ENCODE results near the gene ZNF862.

Gene ZNF862

GRCh38 chr7:149811831-149812490, 26.2 kb upstream of the ZNF862 start:
- DNase-seq, result no peak

- no peak for DNase-seq
Measured at GRCh38 chr7:149813254-149814035, 24.7 kb upstream of the ZNF862 start.

GRCh38 chr7:149814494-149814893, 23.7 kb upstream of the ZNF862 start:
- DNase-seq, result no peak

DNA sequence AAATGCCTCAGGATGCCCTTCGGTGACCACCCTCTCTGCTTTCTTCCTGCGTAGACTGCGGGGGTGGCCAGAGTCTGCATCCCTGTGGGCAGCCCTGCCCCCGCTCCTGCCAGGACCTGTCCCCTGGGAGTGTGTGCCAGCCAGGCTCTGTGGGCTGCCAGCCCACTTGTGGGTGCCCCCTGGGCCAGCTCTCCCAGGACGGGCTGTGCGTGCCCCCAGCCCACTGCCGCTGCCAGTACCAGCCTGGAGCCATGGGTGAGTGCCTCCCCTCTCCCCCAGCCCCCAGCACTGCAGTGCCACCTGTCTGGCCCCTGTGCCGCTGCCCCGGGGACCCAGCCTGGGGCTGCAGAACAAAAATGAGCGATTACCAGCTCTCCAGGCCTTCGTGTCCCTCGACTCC, 23.1 kb upstream of the ZNF862 start:
- DNase-seq, result no peak

DNA sequence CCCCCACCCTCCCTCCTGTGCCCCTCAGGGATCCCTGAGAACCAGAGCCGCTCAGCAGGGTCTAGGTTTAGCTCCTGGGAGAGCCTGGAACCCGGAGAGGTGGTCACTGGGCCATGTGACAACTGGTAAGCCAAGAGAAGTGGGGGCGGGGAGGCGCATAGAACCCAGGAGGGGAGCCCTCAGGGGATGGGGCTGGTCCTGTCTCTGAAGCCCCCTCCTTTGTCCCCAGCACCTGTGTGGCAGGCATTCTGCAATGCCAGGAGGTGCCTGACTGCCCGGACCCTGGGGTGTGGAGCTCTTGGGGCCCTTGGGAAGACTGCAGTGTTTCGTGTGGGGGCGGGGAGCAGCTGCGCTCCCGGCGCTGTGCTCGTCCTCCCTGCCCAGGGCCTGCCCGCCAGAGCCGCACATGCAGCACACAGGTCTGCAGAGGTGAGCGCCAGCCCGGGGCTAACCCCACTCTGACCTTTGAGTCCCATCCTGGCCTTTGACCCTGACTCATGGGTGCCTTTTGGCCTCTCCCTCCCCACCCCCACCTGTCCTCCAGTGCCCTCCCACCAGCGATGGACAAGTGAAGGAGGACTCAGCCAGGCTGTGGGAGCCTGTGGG, 22.4 kb upstream of the ZNF862 start:
- DNase-seq, result no peak

GRCh38 chr7:149816267-149816751, 21.9 kb upstream of the ZNF862 start:
- DNase-seq, result no peak

DNA sequence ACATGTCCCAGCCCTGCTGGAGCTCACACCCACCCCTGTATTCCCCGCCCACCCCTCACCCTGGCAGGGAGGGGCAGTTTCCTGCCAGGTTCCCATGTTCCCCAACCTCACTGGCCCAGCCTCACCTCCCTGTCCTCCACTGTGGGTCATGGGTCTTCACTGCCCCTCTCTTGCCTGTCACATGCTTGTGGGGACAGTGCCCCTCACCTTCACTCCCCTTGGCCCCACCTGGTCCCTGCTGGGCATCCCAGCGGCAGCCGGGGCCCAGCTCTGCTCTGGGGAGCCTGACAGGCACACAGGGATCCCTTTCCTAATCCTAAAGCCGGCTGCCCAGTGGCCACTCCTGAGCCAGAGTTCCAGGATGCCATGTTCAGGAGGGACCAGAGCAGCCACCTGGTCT, 21.4 kb upstream of the ZNF862 start:
- DNase-seq, result no peak

- DNase-seq, result no peak
Measured at GRCh38 chr7:149817301-149817771, 20.8 kb upstream of the ZNF862 start.

DNA sequence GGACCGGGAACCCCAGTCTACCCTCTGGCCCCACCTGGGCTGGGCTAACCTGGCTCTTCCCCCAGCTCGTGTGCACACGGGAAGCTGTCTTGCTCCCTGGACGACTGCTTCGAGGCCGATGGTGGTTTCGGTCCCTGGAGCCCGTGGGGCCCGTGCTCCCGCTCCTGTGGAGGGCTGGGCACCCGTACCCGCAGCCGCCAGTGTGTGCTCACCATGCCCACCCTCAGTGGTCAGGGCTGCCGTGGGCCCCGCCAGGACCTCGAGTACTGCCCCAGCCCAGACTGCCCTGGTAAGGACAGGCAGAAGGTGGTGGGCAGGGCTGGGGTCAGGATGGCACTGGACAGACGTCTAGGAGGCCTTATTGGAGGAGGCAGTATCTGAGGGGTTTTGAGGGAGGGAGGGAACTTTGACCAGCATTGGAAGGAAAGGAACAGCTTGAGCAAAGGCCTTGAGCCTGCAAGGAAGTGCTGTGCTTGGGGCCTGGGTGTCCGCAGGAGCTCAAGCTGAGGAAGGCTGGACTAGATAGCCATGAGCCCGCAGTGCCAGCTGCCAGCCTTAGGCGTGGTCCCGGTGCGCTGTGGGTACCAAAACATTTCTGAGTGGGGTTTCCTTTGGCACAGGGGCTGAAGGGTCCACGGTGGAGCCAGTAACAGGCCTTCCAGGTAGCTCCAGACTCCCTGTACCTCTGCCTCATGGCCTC, 20.2 kb upstream of the ZNF862 start:
- DNase-seq, result no peak

DNA sequence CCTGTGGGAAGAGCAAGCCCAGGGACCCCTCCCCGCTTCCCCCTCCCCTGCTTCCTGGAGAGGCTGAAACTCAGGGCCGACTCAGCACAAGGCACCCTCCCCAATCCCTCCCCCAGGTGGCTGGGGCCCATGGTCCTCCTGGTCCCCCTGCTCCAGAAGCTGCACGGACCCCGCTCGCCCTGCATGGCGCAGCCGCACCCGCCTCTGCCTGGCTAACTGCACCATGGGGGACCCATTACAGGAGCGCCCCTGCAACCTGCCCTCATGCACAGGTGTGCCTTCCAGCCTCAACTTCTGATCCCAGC, 19.7 kb upstream of the ZNF862 start:
- no peak for DNase-seq

DNA sequence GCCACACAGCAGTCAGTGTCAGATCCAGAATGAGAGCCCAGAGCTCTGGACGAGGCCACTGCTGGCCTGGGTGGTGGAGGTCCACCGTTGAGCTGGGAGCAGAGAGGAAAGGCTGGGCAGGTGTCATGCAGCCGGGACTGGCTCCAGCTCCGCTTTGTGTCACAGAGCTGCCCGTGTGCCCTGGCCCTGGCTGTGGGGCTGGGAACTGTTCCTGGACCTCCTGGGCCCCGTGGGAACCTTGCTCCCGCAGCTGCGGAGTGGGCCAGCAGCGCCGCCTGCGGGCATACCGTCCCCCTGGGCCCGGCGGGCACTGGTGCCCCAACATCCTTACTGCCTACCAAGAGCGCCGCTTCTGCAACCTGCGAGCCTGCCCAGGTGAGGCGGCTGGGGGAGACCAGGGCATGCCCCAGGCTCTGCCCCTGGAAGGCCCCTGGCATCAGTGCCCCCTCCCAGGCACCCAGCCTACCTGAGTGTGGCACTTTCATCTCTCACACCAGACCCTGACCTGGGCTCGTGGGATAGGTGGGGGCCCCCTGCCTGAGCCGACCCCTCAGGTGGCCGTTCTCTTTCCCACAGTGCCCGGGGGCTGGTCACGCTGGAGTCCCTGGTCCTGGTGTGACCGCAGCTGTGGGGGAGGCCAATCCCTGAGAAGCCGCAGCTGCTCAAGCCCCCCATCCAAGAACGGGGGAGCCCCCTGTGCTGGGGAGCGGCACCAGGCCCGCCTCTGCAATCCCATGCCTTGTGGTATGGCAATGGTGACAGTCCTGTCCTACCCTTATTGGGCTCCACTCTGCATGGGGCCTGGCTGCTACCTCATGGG, 18.8 kb upstream of the ZNF862 start:
- no peak for DNase-seq

- DNase-seq, result no peak
Measured at GRCh38 chr7:149819961-149820340, 18.2 kb upstream of the ZNF862 start.

GRCh38 chr7:149820622-149821190, 17.5 kb upstream of the ZNF862 start:
- no peak for DNase-seq

GRCh38 chr7:149821191-149822148, 16.7 kb upstream of the ZNF862 start:
- no peak for DNase-seq

- DNase-seq, result no peak
Measured at GRCh38 chr7:149822353-149822943, 15.7 kb upstream of the ZNF862 start.

DNA sequence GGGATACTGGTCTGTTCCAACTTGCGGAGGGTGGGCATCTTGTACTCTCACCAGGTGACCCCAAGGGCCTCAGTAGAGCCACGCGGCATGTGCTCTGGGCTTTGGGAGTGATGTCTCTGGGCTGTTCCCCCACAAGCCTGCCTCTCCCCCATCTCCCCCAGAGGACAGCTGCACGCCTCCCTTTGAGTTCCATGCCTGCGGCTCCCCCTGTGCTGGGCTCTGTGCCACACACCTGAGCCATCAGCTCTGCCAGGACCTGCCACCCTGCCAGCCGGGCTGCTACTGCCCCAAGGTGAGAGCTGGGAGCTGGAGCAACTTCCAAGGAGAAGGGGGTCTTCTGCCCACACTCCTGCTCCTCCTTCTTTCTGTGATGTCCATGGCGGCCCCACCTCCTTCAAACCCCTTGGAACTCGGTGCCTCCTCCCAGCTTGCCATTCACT, 15.0 kb upstream of the ZNF862 start:
- DNase-seq, result no peak

- no peak for DNase-seq
Measured at GRCh38 chr7:149823631-149824199, 14.5 kb upstream of the ZNF862 start.

- DNase-seq, result no peak
Measured at GRCh38 chr7:149824301-149824741, 13.9 kb upstream of the ZNF862 start.

DNA sequence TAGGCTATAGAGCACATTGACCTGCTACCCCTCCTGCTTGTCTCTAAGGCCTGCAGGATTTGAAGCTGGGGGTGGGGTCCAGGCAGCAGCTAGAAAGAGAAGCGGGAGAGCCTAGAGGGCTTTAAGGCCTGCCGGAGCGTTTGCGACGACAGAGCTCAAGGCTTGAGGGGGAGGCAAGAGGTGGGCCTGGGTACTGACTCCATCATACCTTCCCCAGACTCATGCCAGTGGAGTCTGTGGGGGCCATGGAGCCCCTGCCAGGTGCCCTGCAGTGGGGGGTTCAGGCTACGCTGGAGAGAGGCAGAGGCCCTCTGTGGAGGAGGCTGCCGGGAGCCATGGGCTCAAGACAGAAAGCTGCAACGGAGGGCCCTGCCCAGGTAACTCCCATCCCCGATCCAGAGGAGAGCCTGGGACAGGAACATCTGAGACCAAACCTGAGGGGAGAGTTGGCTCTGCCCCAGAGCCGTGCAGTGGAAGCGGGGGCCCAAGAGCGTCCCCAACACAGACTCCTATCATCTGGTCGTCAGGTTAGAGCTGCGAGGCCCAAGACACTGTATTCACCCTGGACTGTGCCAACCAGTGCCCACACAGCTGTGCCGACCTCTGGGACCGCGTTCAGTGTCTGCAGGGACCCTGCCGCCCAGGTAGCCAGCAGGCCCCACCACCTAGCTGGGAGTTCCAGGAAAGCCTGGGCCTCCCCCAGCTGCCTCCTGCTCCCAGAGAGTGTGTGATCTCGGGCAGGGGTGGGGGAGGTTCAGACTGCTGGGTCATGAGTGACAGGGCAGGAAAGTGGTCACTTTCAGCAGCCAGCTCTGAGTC, 13.2 kb upstream of the ZNF862 start:
- no peak for DNase-seq
